HepG2 (cell line): ENCODE results near the gene TCF25. TPM values are rescaled to one million over a fixed set of nuclear protein-coding genes. Genes with fewer than 3 reads are reported as not detected.

Experiments
- ATAC-seq: fragments of 200-7000 bp; cut with Tn5 transposase; 3 replicates; pipeline ENCODE4 v1.9.1; 2020; ENCODE audit warnings: mild to moderate bottlenecking, moderate library complexity
- BruUV-seq: library from RNA; stranded (reverse); fragments of 400-500 nt; replicated peaks from 2 replicates; lab custom pipeline; 2021; lab: Mats Ljungman, UMichigan
- CTCF ChIA-PET: fragments of 300-600 bp; formaldehyde crosslinking; extraction: SDS; loops from one replicate; lab custom pipeline; 2021; ENCODE audit warnings: low total read pairs, inconsistent platforms, low intra/inter-chr PET ratio; lab: Yijun Ruan, JAX
- POLR2A ChIA-PET: fragments of 350-600 bp; sonication (Branson Sonifier 250); formaldehyde crosslinking; loops from one replicate; lab custom pipeline; 2020; ENCODE audit warnings: antibody characterized with exemption, inconsistent platforms; lab: Yijun Ruan, JAX
- DNase-seq: peaks from one replicate; pipeline ENCODE4 v3.0.0-alpha.2; 2015; ENCODE audit warnings: low spot score
- FAIRE-seq: peaks from 3 replicates; lab custom pipeline; 2011; peaks lifted over from hg19 to GRCh38; lab: Jason Lieb, UNC
- H2AFZ ChIP-seq: one replicate; pipeline ENCODE4 v1.6.1; 2011; ENCODE audit warnings: low read length, inconsistent platforms
- H3K27ac ChIP-seq: fragments of 300-600 bp; 3 replicates; pipeline ENCODE4 v1.8.0; 2011; ENCODE audit warnings: mixed run types, mild to moderate bottlenecking, mixed read lengths, low read length, inconsistent platforms; ENCODE audit not compliant: insufficient read depth; ENCODE audit errors: extremely low read length
- H3K27me3 ChIP-seq, 2 experiments: fragments of 200-600 bp in 1 of 2; 2 replicates in 1 of 2; 3 replicates in 1 of 2; pipeline versions ENCODE4 v1.6.0 to v1.8.0; 2011; ENCODE audit warnings: low read length in 2 of 2, mild to moderate bottlenecking in 2 of 2, moderate library complexity in 2 of 2, inconsistent platforms in 1 of 2; ENCODE audit not compliant: insufficient read depth in 2 of 2, control insufficient read depth in 1 of 2
- H3K36me3 ChIP-seq, 2 experiments: fragments of 200-600 bp in 1 of 2; replicated peaks in 1 of 2; 2 replicates in 1 of 2; 3 replicates in 1 of 2; pipeline versions ENCODE4 v1.5.1 to v1.8.0; 2011; ENCODE audit warnings: low read length in 2 of 2, inconsistent platforms in 1 of 2; ENCODE audit not compliant: insufficient read depth in 2 of 2, control insufficient read depth in 1 of 2
- H3K4me1 ChIP-seq: 2 replicates; pipeline ENCODE4 v1.5.1; 2012; ENCODE audit warnings: low read length, inconsistent platforms; ENCODE audit not compliant: insufficient read depth
- H3K4me2 ChIP-seq: 2 replicates; pipeline ENCODE4 v1.6.0; 2011; ENCODE audit warnings: low read depth, low read length, inconsistent platforms
- H3K4me3 ChIP-seq, 3 experiments: fragments of 200-600 bp in 1 of 3; sonication (generic), shearing (Covaris generic) in 1 of 3; replicated peaks in 1 of 3; 2 replicates each; pipeline ENCODE4 v1.5.1; 2011 to 2016; ENCODE audit warnings: low read length in 3 of 3, inconsistent platforms in 2 of 3, low read depth in 2 of 3, mild to moderate bottlenecking in 2 of 3, control low read depth in 1 of 3, mixed read lengths in 1 of 3; ENCODE audit not compliant: insufficient read depth in 1 of 3
- H3K79me2 ChIP-seq: one replicate; pipeline ENCODE4 v1.6.1; 2011; ENCODE audit warnings: low read length, inconsistent platforms; ENCODE audit not compliant: insufficient read depth
- H3K9ac ChIP-seq: 2 replicates; pipeline ENCODE4 v1.6.0; 2011; ENCODE audit warnings: mild to moderate bottlenecking, low read depth, low read length, inconsistent platforms; ENCODE audit not compliant: insufficient read depth
- H3K9me3 ChIP-seq: 2 replicates; pipeline ENCODE4 v1.5.1; 2012; ENCODE audit warnings: mild to moderate bottlenecking, low read length
- H4K20me1 ChIP-seq: 2 replicates; pipeline ENCODE4 v1.6.0; 2011; ENCODE audit warnings: inconsistent platforms, mild to moderate bottlenecking, low read length, moderate library complexity; ENCODE audit not compliant: insufficient read depth
- AGO2 ChIP-seq: fragments of 200-400 bp; formaldehyde crosslinking; optimal IDR thresholded peaks from 2 replicates; pipeline ENCODE3; 2017; ENCODE audit warnings: mild to moderate bottlenecking, low read depth, low read length, moderate library complexity
- AKAP8 ChIP-seq: sonication (generic); formaldehyde crosslinking; IDR thresholded peaks from 2 replicates; pipeline ENCODE4 v1.5.1; 2020; ENCODE audit warnings: mild to moderate bottlenecking, missing genetic modification reagents
- HDAC6 ChIP-seq: fragments of 200-600 bp; sonication (generic); IDR thresholded peaks from 2 replicates; pipeline ENCODE4 v1.7.0; 2017; ENCODE audit warnings: mild to moderate bottlenecking, antibody characterized with exemption, low read length, low read depth
- MAZ ChIP-seq, 2 experiments: sonication (generic) in 1 of 2; formaldehyde crosslinking in 1 of 2; IDR thresholded peaks; 2 replicates each; pipeline versions ENCODE4 v1.5.0 to v1.6.1; 2012 to 2020; ENCODE audit warnings: low read depth in 2 of 2, mild to moderate bottlenecking in 2 of 2, borderline replicate concordance in 1 of 2, improper control_type of control experiment in 1 of 2, low read length in 1 of 2, missing genetic modification reagents in 1 of 2, moderate library complexity in 1 of 2
- MBNL3 ChIP-seq: fragments of 250-450 bp; sonication (Bioruptor Pico); conservative IDR thresholded peaks from 2 replicates; pipeline ENCODE4 v1.8.0; 2022; ENCODE audit warnings: mild to moderate bottlenecking, inconsistent platforms
- POLR2A ChIP-seq, 2 experiments: IDR thresholded peaks; 2 replicates each; pipeline ENCODE4 v1.6.1; 2011; ENCODE audit warnings: low read depth in 2 of 2, low read length in 2 of 2, mild to moderate bottlenecking in 1 of 2, moderate library complexity in 1 of 2; ENCODE audit not compliant: insufficient read depth in 1 of 2
- SATB2 ChIP-seq: sonication (generic); formaldehyde crosslinking; IDR thresholded peaks from 2 replicates; pipeline ENCODE4 v1.5.0; 2020; ENCODE audit warnings: missing genetic modification reagents
- SP4 ChIP-seq: sonication (generic); formaldehyde crosslinking; IDR thresholded peaks from 2 replicates; pipeline ENCODE4 v1.8.1; 2023; ENCODE audit warnings: mild to moderate bottlenecking, missing genetic modification reagents
- TGIF2 ChIP-seq: IDR thresholded peaks from 2 replicates; pipeline ENCODE4 v1.6.1; 2016; ENCODE audit warnings: control low read depth, missing compliant biosample characterization
- ZNF225 ChIP-seq: sonication (generic); formaldehyde crosslinking; IDR thresholded peaks from 2 replicates; pipeline ENCODE4 v1.4.0; 2020; ENCODE audit warnings: mild to moderate bottlenecking, missing genetic modification reagents
- ZNF546 ChIP-seq: sonication (generic); formaldehyde crosslinking; conservative IDR thresholded peaks from 2 replicates; pipeline ENCODE4 v1.8.1; 2023; ENCODE audit warnings: mild to moderate bottlenecking, missing genetic modification reagents
- ZNF552 ChIP-seq: sonication (generic); formaldehyde crosslinking; IDR thresholded peaks from 2 replicates; pipeline ENCODE4 v1.9.0; 2022; ENCODE audit warnings: missing genetic modification reagents, mild to moderate bottlenecking, borderline replicate concordance
- WGBS: methylation state at CpG from one replicate; pipeline ENCODE4 v1.1.6; 2017; ENCODE audit warnings: low lambda C conversion rate; 5-methylcytosine and 5-hydroxymethylcytosine counted together
- in situ Hi-C: cut with HindIII; loops from 2 replicates; pipeline ENCODE4 v1.10.0; 2017; ENCODE audit warnings: low pct_unique_long_range_greater_than_20kb; ENCODE audit not compliant: extremely low pct_ligation_motif_present
- intact Hi-C: fragments of 100-400 bp; cut with micrococcal nuclease; formaldehyde crosslinking; loops from one replicate; pipeline ENCODE4 v1.10.0; 2022; ENCODE audit not compliant: unreplicated experiment
- polyA plus RNA-seq, 8 experiments: library from polyadenylated mRNA; depleted of rRNA in 3 of 8; stranded (reverse) in 7 of 8; unstranded in 1 of 8; fragments of >200 nt; fragmentation: Illumina TruSeq in 4 of 8; extraction: Trizol in 4 of 8; gene quantifications; 2 replicates each; pipeline versions ENCODE4 v1.2.1 to v1.2.3, GENCODE V29; 2011 to 2016; ENCODE audit warnings: low read depth in 4 of 8, missing spikeins in 1 of 8, mixed read lengths in 1 of 8; ENCODE audit not compliant: insufficient read depth in 1 of 8
- total RNA-seq, 5 experiments: library from RNA; depleted of rRNA; stranded (reverse); fragments of >200 nt; fragmentation: Illumina TruSeq; extraction: Trizol; gene quantifications; 2 replicates each; pipeline ENCODE4 v1.2.3, GENCODE V29; 2016; ENCODE audit warnings: low read depth in 1 of 5

TCF25 gene
- total and polyA plus RNA-seq, 2 of the 13 experiments (the other 11 are each of a cell fraction or from before 2014, with no cell fraction given), result 138 to 206 TPM

DNA sequence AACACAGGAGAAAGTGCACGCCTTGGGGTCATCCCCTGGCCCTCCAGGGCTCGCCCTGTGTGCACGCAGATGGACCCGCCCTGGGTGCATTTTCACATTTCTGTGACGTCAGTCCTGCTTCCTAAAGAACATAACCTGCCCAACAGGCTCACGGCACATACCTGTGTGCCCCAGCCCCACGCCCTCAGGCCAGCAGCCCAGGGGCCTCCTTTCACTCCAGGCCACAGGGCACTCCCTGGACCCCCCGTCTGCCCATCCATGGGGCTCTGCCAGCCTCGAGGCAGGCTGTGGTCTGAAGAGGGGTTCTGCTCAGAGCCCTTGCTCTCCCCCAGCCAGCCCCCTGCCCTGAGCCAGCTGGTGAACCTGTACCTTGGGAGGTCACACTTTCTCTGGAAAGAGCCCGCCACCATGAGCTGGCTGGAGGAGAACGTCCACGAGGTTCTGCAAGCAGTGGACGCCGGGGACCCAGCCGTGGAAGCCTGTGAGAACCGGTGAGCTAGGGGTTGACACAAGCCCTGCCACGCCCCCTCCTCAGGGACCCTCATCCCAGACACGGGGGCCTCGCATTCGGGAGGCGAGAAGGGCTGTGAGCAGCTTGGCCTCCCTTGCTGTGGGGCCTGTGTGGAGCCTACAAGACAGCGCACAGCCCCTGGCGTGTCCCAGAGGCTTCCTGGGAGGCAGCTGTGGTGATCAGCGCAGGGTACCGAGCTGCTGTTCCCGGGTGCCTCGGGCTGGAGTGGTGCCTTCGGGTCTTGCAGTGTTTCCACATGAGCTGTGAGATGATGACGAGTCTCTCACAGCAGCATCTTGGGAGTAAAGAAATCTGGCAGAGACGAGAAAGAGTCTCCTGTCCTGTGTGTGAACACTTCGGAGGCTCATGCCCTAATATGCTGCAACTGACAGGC is 31.5 kb downstream of the TCF25 start:
- H3K4me1 ChIP-seq, result no peaks in the 10 kb centered on the region
- H3K4me2 ChIP-seq, result no peak overlapping the region
- no peaks in the 10 kb centered on the region for H4K20me1 ChIP-seq
- H3K4me3 ChIP-seq, result no peak overlapping the region
- peaks cover 35 to 58% of the 10 kb centered on the region in 2 experiments for H3K36me3 ChIP-seq
- CTCF ChIA-PET, result no interaction called here
- TF ChIP-seq MBNL3 (CRISPR knock-in tag) (no peak), ZNF552 (CRISPR knock-in tag) (no peak), SP4 (CRISPR knock-in tag) (no peak), ZNF225 (no peak), HDAC6 (no peak), ZNF546 (CRISPR knock-in tag) (no peak), MAZ (IDR thresholded peaks at IDR 0.05; ENCODE audit: borderline replicate concordance, low read depth, low read length) (no peak), MAZ (CRISPR knock-in tag; IDR thresholded peaks at IDR 0.05; ENCODE audit: low read depth) (no peak), POLR2A (IDR thresholded peaks at IDR 0.05; ENCODE audit: insufficient read depth in 1 of 2, low read depth in 2 of 2, low read length in 2 of 2) (peak in 1 of 2 experiments; percentile 35; a peak in 1 of 4 replicates), AGO2 (peak; percentile 93), SATB2 (no peak), AKAP8 (peak; percentile 75; the same call in 1 of the 2 replicates), TGIF2 (CRISPR knock-in tag) (no peak)
- TF ChIP-seq, all 625 proteins: peak for 3
- DNase-seq, result no peak
- Histone ChIP-seq H3K79me2 (no peaks in the 10 kb centered on the region), H3K9me3 (no peaks in the 10 kb centered on the region), H3K9ac (no peak overlapping the region), H3K27me3 (no peaks in the 10 kb centered on the region), H3K27ac (no peak overlapping the region), H2AFZ (no peak overlapping the region)
- ATAC-seq, result peak; percentile 8; the same call in 2 of the 3 replicates
- POLR2A ChIA-PET, result interaction anchor here (1.2 to 1.6 kb wide), 2 partner anchors 11 to 17 kb away, joined by 3 read pairs; no protein-coding TSS in a partner anchor
- no TSS peak for BruUV-seq
- intact Hi-C loops (no loop called here), in situ Hi-C loops (no loop called here)
- 96% methylated on average over 31 of the region's 31 CpGs for WGBS
- no peak for FAIRE-seq
